ENCODE measurements around the gene SAPCD2.
A peak's percentile ranks its signal among the peaks of the same experiment; 100 is the strongest.
"Not testable (repeated sequence)": the region's sequence is repeated elsewhere in the genome, so short reads cannot be mapped to it uniquely, and the experiment has no call there.

Gene SAPCD2

GRCh38 chr9:137070201-137070905, at the start of gene SAPCD2:
SAPCD2 (minus strand) TSS chr9:137070557; CDS start chr9:137070460, 97 bp downstream.
- DNase-seq = peak; percentile 85

GRCh38 chr9:137118092-137118603, 47.8 kb upstream of the SAPCD2 start:
- DNase-seq = not testable (repeated sequence)

DNA sequence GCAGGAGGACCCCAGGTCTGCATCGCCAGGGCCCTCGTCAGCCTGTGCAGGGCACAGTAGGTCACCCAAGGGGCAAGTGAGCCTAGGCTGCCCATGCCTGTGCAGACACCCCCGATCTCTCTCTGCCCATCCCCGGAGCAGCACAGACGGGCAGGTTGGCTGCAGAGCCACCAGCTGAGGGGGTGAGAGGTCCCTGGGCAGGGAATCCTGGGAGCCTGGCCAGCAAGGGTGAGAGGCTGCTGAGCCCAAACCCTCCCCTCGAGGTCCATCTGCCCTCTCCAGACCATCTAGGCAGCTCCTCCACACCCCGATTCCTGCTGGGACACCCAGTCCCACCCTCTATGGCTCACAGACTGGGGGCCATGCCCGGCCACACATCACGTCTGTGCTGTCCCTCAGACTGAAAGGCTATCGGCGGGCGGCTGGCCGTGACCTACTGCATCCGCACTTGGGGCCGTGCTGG, 46.9 kb upstream of the SAPCD2 start:
- no peak for DNase-seq

DNA sequence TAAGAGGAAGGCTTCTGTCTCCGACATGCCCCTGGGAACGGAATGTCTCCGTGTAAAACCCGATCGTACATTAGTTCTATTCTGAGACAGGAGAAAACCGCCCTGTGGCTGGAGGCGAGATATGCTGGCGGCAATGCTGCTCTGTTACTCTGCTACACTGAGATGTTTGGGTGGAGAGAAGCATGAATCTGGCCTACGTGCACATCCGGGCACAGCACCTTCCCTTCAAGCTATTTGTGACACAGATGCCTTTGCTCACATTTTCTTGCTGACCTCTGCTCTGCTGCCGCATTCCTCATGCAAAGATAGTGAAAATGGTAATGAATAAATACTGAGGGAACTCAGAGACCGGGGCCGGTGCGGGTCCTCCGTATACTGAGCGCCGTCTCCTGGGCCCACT, 46.4 kb upstream of the SAPCD2 start:
- no peak for DNase-seq

- DNase-seq = no peak
Measured at GRCh38 chr9:137116027-137116507, 45.7 kb upstream of the SAPCD2 start.

- DNase-seq = no peak
Measured at GRCh38 chr9:137115394-137116026, 45.2 kb upstream of the SAPCD2 start.

- peak; percentile 84 for DNase-seq
Measured at GRCh38 chr9:137114613-137115393, 44.4 kb upstream of the SAPCD2 start, which contains the start of gene DPP7. DPP7 (minus strand) TSS chr9:137114733; CDS start chr9:137114713, 20 bp downstream.

- no peak for DNase-seq
Measured at GRCh38 chr9:137114220-137114612, 43.9 kb upstream of the SAPCD2 start.

GRCh38 chr9:137113385-137114159, 43.2 kb upstream of the SAPCD2 start:
- DNase-seq = peak; percentile 46

DNA sequence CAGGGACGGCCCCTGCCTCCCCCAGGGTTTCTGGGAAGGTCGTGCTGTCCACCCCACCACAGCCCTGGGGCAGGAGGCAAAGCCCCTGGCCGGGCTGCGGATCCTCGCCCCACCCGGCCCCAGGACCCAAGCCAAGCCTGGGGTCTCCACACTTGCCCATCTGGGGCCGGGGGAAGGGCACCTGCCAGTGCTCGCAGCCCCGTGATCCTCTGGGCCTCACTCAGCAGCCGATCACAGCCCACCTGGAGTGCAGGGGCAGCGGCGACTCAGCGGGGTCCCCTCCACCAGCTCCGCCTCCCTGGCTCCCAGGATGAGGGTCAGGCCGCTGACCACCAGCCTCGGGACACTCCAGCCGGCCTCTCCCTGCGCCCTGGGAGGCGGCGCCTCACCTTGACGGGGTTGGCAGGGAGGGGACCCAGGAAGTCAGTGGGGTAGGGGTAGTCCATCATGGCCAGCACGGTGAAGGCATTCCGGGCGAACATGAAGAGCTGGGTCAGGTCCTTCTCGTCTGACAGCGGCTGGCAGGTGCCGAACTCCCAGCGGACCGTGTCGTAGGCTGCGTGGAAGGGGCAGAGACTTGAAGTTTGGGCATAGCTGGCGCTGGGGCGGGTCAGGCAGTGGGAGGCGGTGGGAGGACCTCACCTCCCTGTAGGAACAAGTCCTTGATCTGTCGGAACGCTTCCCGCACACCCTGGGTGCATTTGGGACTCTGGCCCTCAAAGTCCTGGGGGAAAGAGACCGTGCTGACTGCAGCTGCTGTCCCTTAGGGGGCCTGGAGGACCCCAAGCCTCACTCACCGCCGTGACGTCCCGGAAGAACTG, 42.4 kb upstream of the SAPCD2 start:
- no peak for DNase-seq

DNA sequence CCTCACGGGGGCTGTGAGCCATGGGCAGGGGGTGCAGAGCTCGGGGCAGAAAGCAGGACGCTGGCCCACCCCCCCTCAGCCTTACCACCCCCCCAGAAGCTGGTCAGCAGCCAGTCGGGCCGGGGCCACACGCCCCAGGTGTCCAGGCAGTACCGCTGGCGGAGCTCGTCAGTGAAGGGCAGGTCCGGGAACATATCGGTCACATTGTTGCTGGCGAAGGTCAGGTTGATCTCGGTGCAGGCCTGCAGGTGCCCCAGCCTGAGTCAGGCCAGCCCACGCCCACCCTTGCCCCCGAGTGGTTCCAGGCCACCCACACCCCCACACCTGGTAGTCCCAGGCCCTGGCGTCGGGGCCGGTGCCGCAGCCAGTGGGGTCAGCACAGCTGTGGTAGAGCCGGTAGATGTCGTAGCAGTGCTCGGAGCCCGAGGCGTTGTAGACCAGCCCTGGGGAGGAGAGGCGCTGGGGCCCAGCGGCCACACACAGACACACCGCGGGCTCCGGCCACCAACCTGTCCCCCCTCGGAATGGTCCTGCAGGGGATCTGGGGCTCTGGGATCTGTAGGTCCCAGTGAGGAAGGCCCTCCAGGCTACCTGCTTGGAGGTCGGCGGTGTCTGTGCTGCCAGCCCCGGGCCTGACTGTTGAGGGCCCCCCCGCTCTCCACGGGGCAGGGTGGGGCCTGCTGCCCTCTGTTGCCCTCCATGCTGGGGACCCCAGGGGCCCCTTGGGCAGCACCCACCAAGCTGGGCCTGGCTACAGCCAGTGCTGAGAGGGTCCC, 41.6 kb upstream of the SAPCD2 start:
- no peak for DNase-seq

DNA sequence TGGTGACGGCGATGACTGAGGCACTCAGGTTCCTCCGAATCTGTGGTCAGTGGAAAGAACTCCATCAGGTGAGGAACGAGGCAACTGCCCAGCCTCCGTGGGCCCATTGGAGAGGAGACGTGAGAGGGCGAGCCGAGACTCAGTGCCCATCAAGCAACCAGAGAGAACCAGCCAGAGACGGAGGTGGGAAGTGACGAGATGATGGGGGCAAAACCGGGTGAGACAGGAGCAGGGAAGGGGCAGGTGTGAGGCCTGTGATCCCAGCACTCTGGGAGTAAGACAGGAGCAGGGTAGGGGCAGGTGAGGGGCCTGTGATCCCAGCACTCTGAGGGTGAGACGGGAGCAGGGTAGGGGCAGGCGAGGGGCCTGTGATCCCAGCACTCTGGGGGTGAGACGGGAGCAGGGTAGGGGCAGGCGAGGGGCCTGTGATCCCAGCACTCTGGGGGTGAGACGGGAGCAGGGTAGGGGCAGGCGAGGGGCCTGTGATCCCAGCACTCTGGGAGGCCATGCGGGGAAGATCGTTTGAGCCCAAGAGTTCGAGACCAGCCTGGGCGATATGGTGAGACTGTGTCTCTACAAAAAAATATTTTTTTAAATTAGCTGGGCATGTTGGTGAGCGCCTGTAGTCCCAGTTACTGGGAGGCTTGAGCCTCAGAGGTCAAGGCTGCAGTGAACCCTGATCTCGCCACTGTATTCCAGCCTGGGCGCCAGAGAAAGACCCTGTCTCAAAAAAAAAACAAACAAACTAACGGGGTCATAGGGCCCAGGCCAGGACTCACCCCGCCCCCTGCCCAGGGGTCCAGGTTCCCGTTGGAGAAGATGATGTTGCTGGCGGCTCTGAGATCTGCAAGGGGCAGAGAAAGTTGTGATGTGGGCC, 40.8 kb upstream of the SAPCD2 start:
- no peak for DNase-seq

DNA sequence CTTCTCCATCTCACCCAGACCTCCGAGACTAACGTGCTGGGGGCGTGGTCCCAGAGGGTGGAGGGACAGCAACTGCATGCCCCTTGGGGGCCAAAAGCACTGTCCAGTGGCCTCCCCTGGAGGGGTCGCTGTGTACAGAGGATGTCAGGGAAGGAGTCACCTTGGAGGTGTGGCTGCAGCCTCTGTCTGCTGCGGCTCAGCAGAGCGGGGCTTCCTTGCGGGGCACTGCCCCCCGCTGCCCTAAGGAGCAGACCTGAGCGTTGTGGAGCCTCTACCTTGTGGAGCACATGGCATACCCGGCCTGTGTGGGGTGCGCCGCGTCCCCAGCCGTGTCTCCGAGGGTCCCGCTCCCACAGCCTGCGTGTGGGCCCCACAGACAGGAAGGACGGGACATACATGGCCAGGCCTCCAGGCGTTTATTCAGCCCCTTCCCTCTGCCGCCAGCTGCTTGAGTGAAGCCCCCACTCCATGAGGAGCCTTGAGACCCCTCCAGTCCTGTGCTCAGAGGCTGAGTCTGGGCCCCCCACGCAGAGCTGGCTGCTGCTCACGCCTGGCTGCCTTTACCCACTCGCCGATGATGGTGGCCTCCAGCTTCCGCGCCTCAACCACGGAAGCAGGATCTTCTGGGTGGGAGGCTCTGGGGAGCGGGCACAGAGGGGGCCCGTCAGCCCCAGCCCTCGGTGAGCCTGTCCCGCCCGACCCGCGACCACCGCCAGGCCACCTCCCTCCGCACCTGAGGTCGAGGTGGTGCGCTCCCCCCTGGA, 40.0 kb upstream of the SAPCD2 start:
- no peak for DNase-seq

GRCh38 chr9:137109250-137110146, 39.1 kb upstream of the SAPCD2 start:
- DNase-seq = no peak

- no peak for DNase-seq
Measured at GRCh38 chr9:137108608-137109249, 38.4 kb upstream of the SAPCD2 start.

GRCh38 chr9:137107982-137108381, 37.6 kb upstream of the SAPCD2 start:
- no peak for DNase-seq

GRCh38 chr9:137107312-137107921, 37.1 kb upstream of the SAPCD2 start:
- DNase-seq = no peak
